Measurements from ENCODE around the gene MAP3K20.
"Not testable (repeated sequence)": the region's sequence is repeated elsewhere in the genome, so short reads cannot be mapped to it uniquely, and the experiment has no call there.

Gene MAP3K20

DNA sequence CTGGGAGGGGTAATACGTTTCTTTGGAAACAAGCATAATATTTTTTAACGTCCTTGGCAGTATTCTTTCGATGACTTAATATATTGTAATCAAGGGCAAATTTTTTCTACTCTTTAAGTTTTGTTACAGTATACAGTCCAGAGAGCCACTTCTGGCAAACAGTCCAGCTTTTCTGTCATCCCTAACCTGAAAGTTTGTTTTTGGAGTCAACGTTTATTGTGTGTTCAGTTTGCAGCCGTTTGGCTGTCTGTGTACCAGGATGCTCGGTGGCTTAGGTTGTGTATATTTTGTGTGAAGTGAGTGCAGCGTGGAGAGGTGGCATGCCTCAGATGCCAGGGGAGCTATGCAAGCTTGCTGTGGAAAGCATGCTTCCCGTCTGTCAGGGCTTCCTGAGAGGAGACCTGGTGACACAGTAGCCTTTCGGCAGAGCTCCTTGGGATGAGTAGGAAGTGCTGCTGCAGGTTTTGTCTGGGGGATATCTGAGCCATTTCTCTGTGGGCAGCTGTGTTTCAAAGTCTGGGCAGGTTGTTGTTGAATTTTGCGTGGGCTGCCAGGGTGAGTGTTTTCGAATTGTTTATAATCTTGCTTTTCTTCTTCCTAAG lies 14.7 kb downstream of the MAP3K20 start:
- no peak for DNase-seq (ENCODE audit: low spot score)
- TF ChIP-seq, protein P1, sequence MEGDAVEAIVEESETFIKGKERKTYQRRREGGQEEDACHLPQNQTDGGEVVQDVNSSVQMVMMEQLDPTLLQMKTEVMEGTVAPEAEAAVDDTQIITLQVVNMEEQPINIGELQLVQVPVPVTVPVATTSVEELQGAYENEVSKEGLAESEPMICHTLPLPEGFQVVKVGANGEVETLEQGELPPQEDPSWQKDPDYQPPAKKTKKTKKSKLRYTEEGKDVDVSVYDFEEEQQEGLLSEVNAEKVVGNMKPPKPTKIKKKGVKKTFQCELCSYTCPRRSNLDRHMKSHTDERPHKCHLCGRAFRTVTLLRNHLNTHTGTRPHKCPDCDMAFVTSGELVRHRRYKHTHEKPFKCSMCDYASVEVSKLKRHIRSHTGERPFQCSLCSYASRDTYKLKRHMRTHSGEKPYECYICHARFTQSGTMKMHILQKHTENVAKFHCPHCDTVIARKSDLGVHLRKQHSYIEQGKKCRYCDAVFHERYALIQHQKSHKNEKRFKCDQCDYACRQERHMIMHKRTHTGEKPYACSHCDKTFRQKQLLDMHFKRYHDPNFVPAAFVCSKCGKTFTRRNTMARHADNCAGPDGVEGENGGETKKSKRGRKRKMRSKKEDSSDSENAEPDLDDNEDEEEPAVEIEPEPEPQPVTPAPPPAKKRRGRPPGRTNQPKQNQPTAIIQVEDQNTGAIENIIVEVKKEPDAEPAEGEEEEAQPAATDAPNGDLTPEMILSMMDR (IDR thresholded peaks at IDR 0.05; ENCODE audit: extremely low read depth, missing control alignments): no peak

DNA sequence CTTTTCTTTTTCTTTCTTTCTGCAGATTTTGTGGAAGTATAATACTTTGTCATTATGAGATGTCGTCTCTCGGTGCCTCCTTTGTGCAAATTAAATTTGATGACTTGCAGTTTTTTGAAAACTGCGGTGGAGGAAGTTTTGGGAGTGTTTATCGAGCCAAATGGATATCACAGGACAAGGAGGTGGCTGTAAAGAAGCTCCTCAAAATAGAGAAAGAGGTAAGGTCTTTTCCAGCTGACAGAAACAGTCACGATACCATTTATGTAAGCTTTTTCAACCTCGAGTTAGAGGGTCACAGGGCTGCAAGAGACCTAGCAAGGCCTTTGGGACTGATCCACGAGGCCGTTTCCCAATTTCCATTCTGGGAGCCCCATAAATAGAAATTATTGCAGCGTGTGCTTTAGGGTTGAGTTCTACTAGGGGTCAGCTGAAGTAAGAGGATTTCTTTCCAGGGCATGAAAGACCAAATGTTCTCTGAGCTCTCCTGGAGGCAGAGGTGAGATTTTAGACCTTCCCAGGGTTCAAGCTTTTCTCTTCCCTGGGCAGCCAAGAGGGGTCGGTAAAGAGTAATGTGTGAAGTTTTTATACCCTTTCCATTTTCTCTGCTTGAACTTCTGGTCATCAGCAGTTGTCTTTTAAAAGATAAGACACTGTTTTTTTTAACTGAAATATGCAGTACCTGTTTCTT lies 15.5 kb downstream of the MAP3K20 start:
- no peak for DNase-seq (ENCODE audit: low spot score)
- TF ChIP-seq, protein P1 (IDR thresholded peaks at IDR 0.05; ENCODE audit: extremely low read depth, missing control alignments): no peak

DNA sequence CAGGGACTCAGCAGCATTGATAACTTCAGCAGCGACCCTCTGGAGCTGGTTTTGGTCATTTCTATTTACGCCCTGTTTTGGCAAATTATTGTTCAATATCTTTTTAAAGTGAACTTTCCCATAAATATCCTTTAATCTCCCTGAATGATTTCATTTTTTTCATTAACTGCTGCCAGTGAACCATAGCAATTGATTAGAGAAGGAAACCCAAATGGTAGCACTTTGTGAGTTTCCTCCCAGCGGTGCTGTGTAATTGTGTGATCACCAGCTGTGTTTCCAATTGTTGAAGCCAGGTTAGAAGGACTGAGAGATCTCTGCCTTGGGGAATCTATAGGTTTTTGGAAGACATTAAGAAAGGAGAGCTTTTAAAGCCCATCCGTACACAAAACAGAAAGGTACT lies 16.3 kb downstream of the MAP3K20 start:
- TF ChIP-seq, protein P1 (IDR thresholded peaks at IDR 0.05; ENCODE audit: extremely low read depth, missing control alignments): no peak
- no peak for DNase-seq (ENCODE audit: low spot score)

DNA sequence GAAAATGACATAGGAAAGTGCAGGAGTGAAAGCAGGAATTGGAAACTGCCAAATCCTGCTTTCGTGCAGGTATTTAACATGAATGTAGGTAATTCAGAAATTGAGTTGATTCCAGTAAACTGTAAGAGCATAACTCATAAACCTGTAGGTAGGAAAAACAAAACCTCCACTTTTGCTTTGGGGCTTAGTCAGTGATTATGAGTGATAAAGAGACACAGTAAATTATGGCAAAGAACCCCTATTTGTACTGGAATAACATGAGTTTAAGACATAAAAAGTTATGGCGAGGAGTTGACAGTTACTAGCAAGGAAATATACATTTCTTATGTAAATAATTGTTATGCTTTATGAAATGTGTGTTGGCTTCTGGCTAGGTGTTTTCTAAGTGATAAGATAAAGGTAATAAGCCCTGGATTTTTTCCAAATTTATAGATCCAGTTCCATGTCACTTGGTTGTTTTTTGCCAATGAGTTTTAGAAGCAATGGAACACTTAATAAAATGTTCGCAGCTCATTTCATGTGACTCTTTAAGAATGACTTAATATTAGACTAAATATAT lies 17.3 kb downstream of the MAP3K20 start:
- TF ChIP-seq, protein P1 (IDR thresholded peaks at IDR 0.05; ENCODE audit: extremely low read depth, missing control alignments): no peak
- DNase-seq (ENCODE audit: low spot score): no peak

DNA sequence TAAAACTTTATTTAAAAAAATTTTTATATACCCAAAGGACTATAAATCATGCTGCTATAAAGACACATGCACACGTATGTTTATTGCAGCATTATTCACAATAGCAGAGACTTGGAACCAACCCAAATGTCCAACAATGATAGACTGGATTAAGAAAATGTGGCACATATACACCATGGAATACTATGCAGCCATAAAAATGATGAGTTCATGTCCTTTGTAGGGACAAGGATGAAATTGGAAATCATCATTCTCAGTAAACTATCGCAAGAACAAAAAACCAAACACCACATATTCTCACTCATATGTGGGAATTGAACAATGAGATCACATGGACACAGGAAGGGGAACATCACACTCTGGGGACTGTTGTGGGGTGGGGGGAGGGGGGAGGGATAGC lies 18.0 kb downstream of the MAP3K20 start:
- not testable (repeated sequence) for DNase-seq (ENCODE audit: low spot score)

DNA sequence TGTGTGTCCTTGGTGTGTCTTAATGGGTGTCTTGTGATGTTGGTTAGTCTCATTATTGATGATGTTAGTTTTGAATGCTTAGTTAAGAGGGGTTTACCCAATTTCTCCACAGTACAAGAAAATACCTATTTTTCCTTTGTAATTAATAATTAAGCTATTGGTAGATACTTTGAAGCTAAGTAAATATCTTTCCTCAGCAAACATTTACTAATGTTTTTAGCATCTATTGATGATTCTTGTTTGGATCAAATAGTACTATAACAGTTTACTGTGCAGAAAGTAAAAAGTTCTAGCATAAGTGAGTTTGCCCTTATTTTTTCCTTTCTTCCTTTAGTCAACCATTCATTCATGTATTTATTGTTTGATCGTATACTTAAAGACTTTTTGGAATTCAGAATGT lies 19.1 kb downstream of the MAP3K20 start:
- TF ChIP-seq, protein P1 (IDR thresholded peaks at IDR 0.05; ENCODE audit: extremely low read depth, missing control alignments): no peak
- no peak for DNase-seq (ENCODE audit: low spot score)

DNA sequence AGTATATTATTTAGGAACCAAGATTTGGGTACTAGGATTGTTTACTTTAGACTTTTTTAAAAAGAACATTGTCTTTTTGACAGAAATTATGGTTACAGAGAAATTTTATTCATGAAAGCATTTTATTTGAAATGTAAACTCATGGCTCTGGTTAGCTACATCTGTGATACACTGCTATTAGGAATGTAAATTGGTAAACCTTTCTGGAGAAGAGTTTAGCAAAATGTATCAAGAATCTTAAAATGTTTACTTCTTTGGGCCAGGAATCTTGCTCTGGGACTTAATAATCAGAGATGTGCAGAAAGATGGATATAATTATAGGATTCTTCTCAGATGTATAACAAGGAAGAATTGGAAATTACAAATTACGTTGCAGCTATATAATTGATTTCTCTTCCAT lies 19.7 kb downstream of the MAP3K20 start:
- DNase-seq (ENCODE audit: low spot score): no peak
- TF ChIP-seq, protein P1 (IDR thresholded peaks at IDR 0.05; ENCODE audit: extremely low read depth, missing control alignments): no peak

All from GM20000 (cell line).